A172 (cell line): Measurements from ENCODE around the gene EIF2A. TPM values are rescaled to one million over a fixed set of nuclear protein-coding genes. Genes with fewer than 3 reads are reported as not detected.
A peak's percentile ranks its signal among the peaks of the same experiment; 100 is the strongest.
"Not testable (repeated sequence)": the region's sequence is repeated elsewhere in the genome, so short reads cannot be mapped to it uniquely, and the experiment has no call there.

Source experiments
- DNase-seq: peaks from one replicate; pipeline ENCODE4 v3.0.0-alpha.2; 2015; ENCODE audit warnings: low spot score
- total RNA-seq: library from RNA; depleted of rRNA; stranded (reverse); fragments of >200 nt; shearing (Covaris generic); gene quantifications from 2 replicates; pipeline ENCODE4 v1.2.3, GENCODE V29; 2014

The EIF2A gene
- total RNA-seq, 1 experiment from 2014 or later, result 127 TPM

GRCh38 chr3:150543531-150543930 lies 3.1 kb upstream of the EIF2A start:
- no peak for DNase-seq

DNA sequence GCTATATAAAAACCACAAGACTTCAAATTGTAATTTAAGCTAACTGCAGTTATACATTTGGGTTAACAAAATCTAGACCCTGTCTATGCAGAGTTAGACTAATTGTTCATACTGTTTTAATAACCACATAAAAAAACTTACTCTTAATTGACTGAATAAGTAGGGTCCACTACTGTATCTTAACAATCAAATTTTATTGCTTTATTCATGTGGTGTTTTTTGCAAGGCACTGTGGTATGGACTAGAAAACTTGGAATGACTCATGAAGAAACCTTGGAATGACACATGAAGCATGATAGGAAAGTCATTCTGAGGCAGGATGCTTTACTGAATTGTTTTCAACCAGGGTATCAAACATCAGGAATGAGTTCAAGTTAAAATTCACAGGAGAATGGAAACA lies 2.5 kb upstream of the EIF2A start:
- DNase-seq, result peak; percentile 64

DNA sequence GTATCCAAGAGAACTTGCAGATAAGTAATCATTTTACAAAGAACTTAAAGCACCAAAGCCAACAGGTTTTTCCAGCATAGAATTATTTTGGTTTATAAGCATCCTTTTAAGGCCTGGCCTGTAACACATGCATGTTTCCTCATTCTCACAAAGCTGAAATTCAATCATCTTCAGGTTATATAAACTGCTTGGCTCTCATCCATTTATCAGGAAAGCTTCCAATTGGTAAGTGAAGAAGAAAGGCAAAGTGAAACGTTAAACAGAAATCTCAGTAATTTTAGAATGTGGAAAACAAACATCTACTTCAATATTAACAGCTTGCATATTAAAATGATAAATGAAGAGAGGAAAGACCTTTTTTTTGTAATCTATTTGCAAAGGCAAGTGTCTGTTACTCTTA lies 1.9 kb upstream of the EIF2A start:
- DNase-seq, result no peak

- DNase-seq, result peak; percentile 22
These were observed 965 bp upstream of the EIF2A start for GRCh38 chr3:150545419-150546225.

- peak; percentile 14 for DNase-seq
These were observed 606 bp downstream of the EIF2A start for GRCh38 chr3:150547045-150547741.

- DNase-seq, result no peak
These were observed 9.4 kb downstream of the EIF2A start for GRCh38 chr3:150555859-150556436.

DNA sequence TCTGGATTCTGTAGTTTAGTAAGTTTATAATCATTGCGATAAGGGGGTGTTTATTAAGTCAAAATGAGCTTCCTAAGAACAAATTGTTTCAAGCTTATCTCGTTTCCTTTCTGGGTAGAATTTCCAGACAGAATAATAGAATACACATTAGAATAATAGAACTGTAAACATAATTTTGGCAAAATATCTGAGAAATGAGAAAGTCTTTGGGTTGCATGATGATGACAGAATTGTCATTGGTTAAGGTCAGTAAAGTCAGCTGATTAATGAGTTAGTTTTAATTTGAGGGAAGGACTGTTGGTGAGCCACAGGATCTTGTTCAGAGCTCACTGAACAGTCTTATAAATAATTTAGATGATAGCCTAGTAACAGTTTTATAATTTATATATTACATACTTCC lies 10.2 kb downstream of the EIF2A start:
- DNase-seq, result no peak

GRCh38 chr3:150557725-150558124 lies 11.1 kb downstream of the EIF2A start:
- no peak for DNase-seq

DNA sequence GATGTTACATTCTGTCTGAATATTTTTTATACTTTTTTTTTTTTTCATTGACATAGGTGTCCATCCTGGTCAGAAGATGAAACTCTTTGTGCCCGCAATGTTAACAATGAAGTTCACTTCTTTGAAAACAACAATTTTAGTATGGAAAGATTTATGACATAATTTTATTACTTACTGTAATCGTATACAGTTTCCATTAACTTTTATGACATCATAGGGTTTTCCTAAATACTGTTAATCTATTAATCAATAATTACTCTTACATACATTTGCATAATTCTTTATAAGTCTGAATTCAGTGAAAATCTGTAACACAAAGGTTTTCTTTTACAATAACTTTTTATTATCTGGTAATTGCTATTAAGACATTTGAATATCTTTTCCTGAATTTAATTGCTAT lies 17.7 kb downstream of the EIF2A start:
- DNase-seq, result no peak

DNA sequence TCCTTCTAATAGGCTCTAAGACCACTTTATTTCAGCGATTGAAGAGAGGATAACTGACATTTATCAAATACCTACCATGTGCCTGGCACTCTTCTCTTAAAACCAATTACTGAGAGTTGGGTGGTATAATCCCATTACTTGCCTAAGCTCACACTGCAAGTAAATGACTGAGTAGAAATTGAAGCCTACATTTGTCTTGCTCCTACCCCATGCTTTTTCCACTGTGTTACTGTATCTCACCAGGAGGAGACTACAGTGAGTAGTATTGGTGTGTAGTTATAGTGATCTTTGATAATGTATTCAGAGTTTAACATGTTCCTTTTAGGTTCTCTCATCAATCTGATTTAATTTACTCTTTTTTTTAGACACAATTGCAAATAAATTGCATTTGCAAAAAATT lies 20.7 kb downstream of the EIF2A start:
- no peak for DNase-seq

- DNase-seq, result no peak
These were observed 31.3 kb downstream of the EIF2A start for GRCh38 chr3:150577855-150578254.

- no peak for DNase-seq
These were observed 34.6 kb downstream of the EIF2A start for GRCh38 chr3:150581174-150581573.

DNA sequence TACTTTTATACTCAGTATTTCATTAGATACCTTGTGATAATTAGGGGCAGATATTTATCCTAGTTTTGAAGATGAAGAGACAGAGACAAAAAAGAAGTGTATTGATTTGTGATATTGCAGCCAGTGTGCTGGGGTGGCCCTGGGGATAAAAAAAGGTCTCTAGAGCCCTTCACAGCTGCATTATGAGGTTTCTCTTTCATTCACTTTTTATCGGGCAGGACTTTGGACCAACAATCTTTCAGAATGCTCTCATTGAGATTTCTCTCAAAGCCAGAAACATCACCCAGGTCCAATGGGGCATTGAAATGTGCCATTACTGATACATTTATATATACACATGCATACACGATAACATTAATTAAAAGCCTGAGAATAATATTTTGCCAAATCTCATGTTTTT lies 36.0 kb downstream of the EIF2A start:
- no peak for DNase-seq

DNA sequence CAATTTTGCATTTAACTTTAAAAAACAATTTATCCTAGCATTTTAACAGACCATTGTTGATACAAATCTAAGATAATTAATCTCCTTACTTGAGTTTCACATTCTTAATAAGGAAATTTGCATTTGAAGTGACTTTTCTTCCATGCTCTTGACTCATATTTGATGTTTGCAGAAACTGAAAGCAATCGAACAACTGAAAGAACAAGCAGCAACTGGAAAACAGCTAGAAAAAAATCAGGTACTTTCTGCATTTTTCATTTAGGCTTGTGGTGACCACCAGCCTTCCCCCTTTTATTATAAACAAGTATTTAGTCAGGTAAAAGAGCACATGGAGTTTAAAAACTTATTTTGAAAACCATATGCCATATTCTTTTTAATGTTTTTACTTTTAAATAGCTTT lies 36.4 kb downstream of the EIF2A start:
- DNase-seq, result no peak

GRCh38 chr3:150588027-150588830 lies 41.6 kb downstream of the EIF2A start:
- no peak for DNase-seq

GRCh38 chr3:150589759-150590158 lies 43.2 kb downstream of the EIF2A start:
- DNase-seq, result no peak

DNA sequence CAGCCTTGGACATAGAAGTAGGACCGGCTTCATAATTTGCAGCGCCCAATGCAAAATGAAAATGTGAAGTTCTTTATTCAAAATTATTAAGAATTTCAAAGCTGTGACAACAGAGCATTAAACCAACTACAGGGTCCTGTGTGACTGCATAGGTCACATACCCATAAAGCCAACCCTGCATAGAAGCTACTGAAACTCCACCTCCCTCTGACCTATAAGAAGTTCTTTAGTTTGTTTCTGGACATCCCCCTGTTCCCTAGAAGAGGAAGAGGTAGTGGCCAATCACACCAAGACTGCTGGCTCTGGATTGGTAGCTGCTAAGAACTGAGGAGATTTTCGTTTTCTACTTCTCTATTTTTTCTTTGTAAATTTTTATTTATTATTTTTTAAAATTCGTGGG lies 47.6 kb downstream of the EIF2A start:
- no peak for DNase-seq

DNA sequence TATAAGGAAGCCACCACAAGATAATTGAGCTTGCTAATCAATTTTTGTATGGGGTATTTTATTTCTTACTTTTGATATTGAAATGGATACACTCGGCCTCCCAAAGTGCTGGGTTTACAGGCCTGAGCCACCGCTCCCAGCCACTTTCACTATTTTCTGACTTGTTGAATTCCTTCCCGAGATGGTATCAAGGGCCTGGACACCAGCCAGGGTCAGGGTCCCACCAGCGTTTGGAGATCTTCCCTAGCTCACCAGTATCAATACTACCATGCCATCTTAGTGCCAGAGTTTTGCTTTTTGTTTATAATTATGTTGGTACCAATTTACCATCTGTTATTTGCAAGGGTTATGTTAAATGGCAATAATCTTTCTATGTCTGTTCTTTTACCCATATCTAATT lies 51.1 kb downstream of the EIF2A start:
- DNase-seq, result no peak

GRCh38 chr3:150599611-150600297 lies 53.2 kb downstream of the EIF2A start:
- peak; percentile 90 for DNase-seq

GRCh38 chr3:150600647-150601530 lies 54.3 kb downstream of the EIF2A start:
- not testable (repeated sequence) for DNase-seq
